ENCODE measurements around the gene ABCA4.

GRCh38 chr1:93990010-93990409 lies 130.9 kb downstream of the ABCA4 start:
- TF ChIP-seq FOSL1 (IDR thresholded peaks at IDR 0.05; ENCODE audit: low read depth), result no peak
- TF ChIP-seq POLR2A (IDR thresholded peaks at IDR 0.05; ENCODE audit: borderline replicate concordance, extremely low read depth, insufficient read depth, insufficient read length), result no peak
- TF ChIP-seq EZH2 (IDR thresholded peaks at IDR 0.05), result no peak
- no peak for TF ChIP-seq POLR2AphosphoS5 (IDR thresholded peaks at IDR 0.05; ENCODE audit: low read depth, low read length)
- TF ChIP-seq CTCF (IDR thresholded peaks at IDR 0.05 in 2 of 3, conservative IDR thresholded peaks at IDR 0.05 in 1 of 3; ENCODE audit: borderline replicate concordance in 1 of 3, insufficient read depth in 1 of 3, low read depth in 2 of 3, low read length in 2 of 3), result no peak
- no peak for TF ChIP-seq MAX (IDR thresholded peaks at IDR 0.05)
- no peak for TF ChIP-seq SRF (IDR thresholded peaks at IDR 0.05; ENCODE audit: low read depth)
- TF ChIP-seq ZNF274 (IDR thresholded peaks at IDR 0.05; ENCODE audit: low read depth, low read length), result no peak
- TF ChIP-seq SIN3A (IDR thresholded peaks at IDR 0.05; ENCODE audit: low read depth), result no peak
